ENCODE data around the gene SLC40A1.

DNA sequence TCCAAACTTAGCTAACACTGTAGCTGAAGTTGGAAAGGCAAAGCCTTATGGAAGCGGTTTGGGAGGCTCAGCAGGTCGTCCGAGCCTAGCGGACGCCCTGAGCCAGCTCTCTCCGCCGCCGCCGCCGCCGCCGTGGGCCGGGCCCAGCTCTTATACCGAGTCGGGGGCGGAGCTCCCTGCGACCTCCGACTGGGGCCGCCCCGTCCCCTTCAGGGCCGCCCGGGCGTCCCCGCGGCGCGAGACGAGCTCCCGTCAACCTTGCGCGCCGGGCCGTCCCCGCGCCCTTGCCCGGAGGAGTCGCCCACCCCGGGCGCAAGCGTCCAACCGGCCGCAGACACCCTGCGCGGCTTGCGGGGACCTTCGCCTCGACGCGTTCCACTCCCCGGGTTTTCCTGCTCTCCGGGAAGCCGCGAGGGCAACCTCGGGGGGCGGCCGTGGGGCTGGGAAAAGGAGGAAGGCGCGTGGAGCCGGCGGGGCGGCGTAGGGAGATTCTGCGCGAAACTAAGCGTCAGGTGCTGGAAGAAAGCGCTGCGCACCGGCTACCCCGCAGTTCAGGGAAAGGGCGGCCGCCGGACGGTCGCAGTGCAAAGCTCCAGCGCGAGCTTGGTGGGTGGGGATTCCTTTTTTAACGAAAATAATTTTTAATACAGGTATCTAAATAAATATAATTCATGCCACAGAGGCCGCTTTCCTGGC is at the start of gene SLC40A1:
- no peak for TF ChIP-seq CTCF (conservative IDR thresholded peaks at IDR 0.05; ENCODE audit: low read depth, low read length)
- TF ChIP-seq EZH2phosphoT487 (IDR thresholded peaks at IDR 0.05; ENCODE audit: borderline replicate concordance, low read length), result no peak

Measured in PC-3 (cell line).